Pulmonary artery endothelial cell (primary cell): ENCODE results near the gene MT1F. TPM values are rescaled to one million over a fixed set of nuclear protein-coding genes. Genes with fewer than 3 reads are reported as not detected.
"Not testable (repeated sequence)": the region's sequence is repeated elsewhere in the genome, so short reads cannot be mapped to it uniquely, and the experiment has no call there.

Source experiments
- DNase-seq: peaks from one replicate; pipeline ENCODE4 v3.0.0-alpha.2; 2011; ENCODE audit warnings: low read depth, low spot score
- total RNA-seq: library from RNA; depleted of rRNA; stranded (reverse); fragments of >200 nt; gene quantifications from 2 replicates; pipeline ENCODE4 v1.2.3, GENCODE V29; 2014

The MT1F gene
- total RNA-seq, 1 donor from 2014 or later, result 0.59 TPM

DNA sequence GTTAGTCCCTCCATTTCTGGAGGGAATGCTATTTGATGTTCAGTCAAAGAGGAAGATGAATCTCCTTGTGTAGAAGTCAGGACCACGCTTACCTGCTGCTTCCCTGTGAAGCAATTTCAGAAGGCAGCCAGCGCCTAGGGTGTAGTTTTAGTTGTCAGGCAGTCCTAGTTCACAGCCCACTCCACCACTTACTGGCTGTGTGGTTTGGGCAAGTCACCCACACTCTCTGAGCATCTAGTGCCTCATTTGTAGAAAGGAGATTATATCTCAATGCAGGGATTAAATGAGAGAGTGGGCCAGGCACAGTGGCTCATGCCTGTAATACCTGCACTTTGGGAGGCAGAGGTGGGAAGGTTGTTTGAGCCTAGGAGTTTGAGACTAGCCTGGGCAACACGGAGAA, 14.4 kb downstream of the MT1F start:
- not testable (repeated sequence) for DNase-seq

DNA sequence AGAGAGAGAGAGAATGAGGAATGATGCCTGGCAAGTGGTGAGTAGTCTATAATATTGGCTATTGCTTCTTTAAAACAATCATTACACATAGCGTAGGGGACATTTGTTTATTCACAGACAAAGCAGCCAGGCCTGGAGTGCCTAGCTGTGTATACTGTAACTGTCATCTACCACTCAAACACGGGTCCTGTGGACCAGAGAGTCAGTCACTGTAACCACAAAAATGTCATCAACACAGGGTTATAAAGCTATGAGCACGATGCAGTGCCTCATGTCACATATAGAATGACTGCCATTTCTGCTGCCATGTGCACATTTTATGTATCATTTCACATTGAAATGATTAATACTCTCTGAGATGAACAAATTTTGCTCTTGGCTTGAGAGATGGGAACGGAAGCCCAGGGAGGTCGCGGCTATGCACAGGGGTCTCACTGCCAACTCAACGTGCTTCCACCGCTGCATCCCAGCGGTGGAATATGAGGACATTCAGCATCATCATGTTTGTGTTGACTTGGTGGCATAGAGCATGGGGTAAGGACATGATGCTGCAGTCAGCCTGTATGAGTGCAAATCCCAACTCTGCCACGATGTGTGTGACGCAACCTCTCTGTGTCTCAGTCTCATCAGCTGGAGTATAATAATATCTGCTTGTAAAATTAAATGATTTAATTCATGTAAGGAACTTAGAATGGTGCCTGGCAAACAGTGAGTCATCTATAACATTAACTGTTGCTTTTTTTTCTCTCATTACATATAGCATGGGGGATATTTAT, 15.2 kb downstream of the MT1F start:
- DNase-seq, result no peak

DNA sequence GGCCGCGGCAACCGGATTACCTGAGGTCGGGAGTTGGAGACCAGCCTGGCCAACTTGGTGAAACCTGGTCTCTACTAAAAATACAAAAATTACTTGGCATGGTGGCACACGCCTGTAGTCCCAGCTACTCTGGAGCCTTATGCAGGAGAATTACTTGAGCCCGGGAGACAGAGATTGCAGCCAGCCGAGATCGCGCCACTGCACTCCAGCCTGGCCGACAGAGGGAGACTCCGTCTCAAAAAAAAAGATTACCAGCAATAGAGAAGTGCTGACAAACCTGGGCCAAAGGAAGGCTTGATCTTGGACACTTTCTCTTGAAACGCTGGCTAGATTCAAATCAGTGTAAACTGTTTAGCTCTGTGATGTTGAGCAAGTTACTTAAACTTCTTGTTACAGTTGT, 16.2 kb downstream of the MT1F start:
- DNase-seq, result no peak

DNA sequence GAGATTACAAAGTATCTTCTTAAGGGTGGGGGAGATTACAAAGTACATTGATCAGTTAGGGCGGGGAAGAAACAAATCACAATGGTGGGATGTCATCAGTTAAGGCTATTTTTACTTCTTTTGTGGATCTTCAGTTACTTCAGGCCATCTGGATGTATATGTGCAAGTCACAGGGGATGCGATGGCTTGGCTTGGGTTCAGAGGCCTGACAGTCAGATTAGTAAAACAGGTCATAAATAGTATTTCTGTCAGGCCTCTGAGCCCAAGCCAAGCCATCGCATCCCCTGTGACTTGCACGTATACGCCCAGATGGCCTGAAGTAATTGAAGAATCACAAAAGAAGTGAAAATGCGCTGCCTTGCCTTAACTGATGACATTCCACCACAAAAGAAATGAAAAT, 16.8 kb downstream of the MT1F start:
- DNase-seq, result not testable (repeated sequence)

DNA sequence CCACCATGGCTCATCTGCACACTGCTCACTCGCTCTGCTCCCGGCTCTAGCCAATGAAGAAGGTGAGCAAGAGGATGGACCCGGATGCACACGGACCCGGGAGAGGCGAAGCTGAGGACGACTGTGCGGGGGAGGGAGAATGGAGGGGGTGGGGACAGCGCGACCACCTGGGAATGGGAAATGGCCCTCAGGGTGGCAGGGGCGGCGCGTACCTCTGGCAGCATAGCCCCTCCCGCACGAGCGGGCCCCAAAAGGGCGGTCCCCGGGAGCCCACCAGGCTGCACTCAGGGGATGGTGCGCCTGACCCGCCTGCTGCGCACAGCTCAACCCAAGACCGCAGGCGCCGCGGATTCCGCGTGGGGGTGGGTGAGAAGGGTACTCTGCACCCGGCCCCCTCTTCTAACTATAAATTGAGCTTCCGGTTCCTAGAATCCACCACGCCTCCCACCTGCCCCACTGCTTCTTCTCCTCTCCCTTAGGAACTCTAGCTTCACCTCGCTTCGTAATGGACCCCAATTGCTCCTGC, 18.0 kb downstream of the MT1F start:
- no peak for DNase-seq

DNA sequence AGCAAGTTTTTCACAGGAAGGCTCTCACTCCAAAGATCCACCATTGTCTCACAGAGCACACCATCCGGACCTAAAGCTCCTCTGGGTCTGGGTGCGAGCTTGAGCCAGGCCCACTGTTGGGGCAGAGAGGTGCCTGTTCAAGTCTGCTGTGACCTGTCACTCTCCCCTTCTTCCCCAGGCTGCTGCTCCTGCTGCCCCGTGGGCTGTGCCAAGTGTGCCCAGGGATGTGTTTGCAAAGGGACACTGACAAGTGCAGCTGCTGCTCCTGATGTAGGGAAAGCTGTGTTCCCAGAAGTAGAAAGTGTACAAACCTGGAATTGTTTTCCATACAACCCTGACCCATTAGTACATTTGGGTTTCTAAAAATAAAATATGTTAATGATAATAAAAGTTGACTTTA, 19.7 kb downstream of the MT1F start:
- DNase-seq, result no peak

DNA sequence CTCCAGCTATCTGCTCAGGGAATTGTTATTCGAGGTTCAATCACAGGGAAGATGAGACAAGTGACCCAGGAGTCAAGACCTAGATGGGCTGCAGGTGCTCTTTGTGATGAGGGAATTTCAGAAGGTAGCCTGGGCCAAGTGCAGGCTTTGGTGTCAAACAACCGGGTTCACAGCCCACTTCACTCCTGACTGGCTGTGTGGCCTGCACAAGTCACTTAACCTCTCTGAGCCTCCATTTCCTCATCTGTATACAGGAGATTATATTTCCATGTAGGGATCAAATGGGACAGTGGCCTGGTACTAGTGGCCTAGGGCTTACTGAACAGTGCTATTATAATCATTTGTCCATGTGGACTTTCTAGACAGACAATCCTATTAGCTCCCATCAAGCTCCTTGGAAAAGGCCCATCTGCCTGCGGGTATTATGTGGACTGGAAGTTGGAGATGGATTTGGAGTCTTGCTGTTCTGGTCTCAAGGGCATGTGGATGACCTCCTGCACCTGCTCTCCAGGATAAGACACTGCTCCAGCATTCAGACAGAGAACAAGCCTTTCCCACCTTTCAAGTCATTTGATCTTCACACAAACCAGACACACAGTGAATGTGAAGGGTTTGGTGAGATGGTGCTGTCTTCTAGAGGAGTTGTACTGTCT, 21.4 kb downstream of the MT1F start:
- no peak for DNase-seq

DNA sequence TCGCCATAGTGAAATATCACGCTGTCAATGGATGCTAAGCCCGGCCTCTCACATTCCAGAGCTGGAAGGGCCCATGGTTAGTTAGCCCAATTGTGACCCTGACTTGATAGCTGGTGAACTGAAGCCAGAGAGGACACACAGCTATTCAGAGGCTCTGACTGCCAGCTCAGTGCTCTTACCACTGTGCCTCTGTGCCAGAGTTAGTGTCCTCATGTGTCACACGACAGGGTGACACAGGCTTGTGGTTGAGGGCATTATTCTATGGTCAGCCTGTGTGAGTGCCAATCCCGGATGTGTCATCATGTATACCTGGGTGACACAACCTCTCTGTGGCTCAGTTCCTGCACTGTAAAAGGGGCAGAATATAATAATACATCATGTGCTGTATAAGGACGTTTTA, 22.1 kb downstream of the MT1F start:
- no peak for DNase-seq

DNA sequence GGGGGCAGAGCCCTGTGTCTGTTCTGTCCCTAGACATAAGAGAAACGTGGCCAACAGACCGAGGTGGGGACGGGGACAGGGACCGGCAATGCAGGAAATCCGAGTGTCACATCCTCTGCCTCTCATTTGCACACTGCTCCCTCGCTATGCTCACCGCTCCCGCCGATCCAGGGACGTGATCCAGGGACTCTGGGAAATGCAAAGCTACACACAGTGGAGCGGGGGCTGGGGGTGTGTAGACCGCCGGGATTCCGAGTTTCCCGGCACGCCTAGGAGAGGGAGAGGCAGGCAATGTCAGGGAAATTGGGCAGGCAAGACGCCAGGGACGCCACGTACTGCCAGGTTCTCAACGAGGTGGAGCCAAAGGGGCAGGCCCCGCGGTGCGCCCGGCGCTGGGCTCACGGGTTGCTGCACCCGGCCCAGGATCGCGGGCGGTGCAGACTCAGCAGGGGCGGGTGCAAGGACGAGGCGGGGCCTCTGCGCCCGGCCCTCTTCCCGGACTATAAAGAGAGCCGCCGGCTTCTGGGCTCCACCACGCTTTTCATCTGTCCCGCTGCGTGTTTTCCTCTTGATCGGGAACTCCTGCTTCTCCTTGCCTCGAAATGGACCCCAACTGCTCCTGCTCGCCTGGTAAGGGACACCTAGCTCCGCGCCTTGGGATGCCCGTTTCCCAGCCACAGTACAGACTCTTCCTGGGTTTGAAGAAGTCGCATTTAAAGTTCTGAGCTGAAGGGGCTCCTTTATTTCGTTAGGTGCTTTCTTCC, 24.4 kb downstream of the MT1F start, which contains the start of gene MT1X:
Gene MT1X, plus strand, starts transcription at position 532 of the 764 bp plus-strand sequence. Its CDS starts 71 bp downstream, at position 603.
- peak; percentile 49 for DNase-seq

DNA sequence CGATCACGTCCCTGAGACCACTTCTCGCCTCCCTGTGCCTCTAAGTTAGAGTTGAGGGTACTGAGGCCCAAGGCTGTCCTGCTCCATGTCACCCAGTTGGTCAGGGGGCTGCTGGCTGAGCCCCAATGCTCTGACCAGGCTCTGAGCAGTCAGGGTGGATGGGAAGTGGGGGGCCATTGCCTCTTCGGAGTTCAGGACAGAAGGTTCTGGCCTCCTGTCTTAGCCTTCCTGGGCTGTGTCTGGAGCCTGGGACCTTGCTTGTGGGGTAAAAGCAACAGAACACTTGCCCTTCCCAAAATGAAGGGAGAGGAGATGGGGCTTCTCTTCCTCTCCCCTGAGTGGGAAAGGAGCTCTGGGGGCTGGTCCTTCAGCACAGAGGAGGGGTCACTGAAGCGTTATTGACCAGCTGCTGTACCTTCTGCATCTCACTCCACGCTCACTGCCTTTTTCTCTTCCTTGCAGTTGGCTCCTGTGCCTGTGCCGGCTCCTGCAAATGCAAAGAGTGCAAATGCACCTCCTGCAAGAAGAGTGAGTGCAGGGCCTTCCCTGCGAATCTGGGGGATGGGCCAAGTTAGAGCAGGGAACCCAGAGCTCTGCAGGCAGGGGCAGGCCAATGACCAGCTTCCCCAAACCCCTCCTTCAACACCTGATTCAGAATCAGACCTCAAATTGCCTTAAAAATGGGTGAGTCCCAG, 25.1 kb downstream of the MT1F start:
- DNase-seq, result no peak

DNA sequence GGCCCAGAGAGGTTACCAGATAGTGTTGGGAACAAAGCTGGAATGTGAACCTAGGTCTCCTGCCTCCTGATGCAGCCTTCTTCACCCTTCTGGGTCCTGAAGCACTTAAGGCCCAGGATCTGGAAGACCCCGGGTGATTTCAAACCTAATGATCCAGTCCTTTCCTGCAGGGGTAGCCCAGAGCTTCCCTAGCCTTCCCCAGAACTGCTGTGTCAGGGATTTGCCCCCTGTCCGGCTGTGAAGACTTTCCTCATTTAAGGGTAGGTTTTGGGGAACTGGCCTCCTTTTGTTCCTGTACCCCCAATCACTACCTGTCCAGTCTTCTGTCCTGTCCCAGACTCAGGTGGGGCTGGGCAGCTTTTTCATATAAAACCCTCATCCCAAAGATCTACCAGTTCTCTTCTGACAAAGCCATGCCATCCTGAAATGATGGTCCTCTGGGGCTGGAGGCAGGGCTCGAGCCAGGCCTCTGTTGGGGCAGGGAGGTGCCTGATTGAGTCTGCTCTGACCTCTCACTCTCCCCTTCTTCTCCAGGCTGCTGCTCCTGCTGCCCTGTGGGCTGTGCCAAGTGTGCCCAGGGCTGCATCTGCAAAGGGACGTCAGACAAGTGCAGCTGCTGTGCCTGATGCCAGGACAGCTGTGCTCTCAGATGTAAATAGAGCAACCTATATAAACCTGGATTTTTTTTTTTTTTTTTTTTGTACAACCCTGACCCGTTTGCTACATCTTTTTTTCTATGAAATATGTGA, 25.8 kb downstream of the MT1F start:
- DNase-seq, result no peak

DNA sequence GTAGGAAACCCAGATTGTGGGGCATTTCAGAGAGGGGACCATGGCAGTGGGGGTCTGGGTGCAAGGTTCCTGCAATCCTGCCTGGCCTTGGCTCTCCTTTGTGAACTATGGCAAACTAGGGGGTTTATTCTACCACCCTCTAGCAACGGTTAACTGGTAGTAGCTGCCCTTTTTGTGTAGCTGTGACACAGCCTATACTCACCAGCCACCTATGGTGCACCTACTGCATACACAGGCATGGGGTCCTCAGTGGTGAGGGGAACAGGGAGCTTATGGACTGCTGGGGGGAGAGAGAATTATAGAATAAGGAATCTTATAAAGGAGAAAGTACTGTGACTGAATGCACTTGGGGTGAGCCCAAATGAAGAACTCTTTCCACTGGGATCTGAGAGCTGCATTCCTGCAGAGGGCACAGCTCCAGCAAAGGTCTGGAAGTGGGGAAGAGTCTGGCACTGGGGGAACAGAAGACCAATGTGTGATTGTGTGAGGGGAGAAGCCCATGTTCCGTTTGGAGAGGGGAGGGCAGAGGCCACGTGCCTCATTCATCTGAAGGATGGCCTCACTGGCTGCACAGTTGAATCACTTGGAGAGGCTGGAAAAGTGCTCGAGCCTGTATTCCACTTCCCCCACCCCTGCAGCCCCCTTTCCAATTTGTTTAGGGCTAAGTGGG, 26.6 kb downstream of the MT1F start:
- no peak for DNase-seq

DNA sequence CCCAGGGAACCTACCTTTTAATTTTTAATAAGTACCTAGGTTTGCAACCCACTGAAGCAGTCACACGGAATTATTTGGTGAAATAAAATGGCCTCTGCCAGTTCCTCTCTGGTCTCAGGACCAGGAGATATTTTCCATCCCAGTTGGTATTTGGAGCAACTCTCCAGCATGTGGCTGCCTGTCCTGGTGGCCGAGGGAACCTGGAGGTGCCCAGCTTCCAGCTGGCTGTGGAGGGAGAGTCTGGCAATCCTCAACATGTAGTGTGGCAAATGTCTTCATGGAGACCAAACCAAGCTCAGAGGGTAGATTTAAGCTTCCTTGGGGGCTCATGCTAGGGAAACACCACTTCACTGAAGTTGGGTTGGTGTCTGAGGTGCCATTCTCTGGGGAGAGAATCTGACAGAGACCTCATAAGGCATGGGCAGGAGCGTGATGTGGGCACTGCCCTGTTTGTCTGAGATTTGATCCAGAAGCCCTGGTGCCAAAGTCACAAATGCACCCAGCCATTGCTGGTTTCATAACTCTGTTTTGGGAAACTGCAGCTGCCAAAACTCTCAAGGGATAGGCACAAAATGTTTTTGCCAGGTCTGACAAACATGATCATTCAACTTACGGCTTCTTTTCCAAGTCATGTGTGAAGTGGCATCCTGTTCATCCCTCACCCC, 27.3 kb downstream of the MT1F start:
- no peak for DNase-seq

DNA sequence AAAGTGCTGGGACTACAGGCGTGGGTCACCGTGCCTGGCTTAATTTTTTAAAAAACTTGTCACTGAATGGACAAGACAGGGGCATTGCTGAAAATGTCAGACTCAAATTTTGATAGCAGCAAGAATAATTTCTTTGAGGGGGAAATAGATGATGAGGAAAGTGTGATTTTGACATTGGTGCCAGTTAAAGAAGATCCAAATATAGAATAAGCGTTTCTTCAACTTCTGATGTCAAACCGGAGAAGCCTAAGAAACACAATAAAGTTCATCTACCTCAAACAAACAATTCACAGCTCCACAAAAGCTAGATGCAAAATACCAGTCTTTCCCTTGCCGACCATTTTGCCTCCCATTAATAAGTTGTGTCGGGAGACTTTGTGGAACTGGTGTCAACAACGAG, 29.0 kb downstream of the MT1F start:
- no peak for DNase-seq

DNA sequence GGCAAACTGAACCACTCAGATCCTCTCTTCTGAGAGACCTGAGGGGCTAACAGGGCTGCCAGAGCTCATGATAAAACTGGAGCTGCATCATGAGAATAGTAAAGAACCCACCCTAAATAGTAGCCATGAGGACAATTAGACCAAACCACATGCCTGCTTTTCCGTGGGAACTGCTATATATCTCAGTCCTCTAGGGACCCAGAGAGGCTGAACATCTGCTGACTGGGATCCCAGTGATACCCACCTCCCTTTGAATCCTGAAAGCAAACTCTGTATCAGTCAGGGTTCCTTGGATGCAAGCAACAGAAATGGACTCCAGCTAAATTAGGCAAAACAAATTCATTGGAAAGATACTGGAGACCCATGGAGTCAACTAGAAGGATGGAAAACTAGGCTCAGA, 31.0 kb downstream of the MT1F start:
- no peak for DNase-seq

DNA sequence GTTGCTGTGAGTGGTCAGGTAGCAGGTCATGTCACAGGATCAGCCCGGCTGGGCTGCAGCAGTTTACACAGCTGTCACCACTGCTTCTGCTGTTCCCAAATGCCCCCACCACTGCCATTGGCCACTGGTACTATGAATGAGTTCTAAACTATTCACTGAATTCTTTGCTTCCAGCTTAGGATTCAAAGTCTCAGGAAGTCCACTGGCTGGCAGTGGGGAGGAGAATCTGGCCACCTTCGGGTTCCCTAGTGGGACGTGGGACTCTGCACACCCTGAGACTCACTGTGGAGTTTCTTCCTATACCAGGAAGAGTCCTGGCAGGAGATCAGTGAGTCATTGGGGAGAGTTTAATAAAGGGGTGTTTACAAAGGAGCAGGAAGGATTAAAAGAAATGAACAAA, 31.4 kb downstream of the MT1F start:
- DNase-seq, result no peak

DNA sequence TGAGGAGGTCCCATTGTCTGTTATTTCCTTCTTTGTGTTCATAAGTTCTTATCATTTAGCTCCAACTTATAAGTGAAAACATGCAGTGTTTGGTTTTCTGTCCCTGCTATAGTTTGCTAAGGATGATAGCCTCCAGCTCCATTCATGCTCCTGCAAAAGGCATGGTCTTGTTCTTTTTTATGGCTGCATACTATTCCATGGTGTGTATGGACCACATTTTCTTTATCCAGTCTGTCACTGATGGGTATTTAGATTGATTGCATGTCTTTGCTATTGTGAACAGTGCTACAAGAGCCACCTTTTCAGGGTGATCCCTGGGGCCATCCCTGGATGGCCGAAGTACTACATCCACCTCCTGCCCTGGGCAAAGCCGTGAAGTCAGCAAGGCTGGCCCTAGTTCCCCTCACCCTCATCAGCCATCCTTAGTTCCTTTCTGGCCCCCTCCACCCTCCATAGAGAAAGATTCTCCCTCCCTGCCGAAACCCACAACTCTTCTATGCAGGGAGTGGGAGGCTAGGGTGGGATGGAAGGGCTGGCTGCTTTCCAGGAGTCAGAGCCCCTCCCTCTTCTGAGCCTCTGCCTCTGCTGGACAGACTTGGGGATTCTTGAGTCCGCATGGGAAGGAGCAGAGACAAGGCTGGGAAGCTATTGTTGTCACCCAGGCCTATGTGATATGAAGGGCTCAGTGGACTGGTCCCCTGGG, 32.8 kb downstream of the MT1F start:
- DNase-seq, result no peak

DNA sequence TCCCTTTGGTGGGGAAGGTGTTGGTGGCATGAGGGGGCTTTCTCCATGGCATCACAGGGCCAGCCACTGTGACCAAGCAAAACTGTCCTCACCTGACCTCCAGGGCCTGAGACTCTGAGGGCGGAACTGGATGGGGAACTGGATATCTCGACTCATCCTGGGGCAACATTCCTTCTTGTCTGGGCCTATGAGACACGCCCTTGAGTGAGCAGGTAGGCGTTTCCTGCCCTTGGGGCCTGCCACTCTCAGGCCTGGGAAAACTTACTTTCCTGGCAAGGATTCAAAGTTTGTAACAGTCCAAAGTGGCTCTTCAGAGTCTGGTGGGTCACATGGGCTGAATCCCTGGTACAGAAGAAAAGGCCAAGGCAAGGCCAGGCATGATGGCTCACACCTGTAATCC, 34.1 kb downstream of the MT1F start:
- no peak for DNase-seq

DNA sequence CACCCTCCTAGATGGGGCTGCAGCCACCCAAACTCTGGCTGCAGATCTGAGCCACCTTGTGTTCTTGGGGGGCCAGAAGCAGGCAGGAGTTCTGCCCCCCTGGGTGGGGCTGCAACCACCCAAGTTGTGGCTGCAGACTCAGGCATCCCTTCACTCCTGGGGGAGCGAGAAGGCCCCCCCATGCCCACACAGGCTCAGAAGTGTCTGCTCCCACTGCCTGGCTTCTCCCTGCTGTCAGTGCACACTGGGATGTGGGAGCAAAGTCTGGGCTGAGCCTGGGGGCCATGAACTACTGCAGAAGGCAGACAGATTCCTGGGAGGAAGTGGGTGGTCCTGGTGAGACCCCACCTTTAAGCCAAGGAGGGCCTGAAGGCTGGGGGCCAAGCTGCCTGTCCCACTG, 37.5 kb downstream of the MT1F start:
- DNase-seq, result no peak
